Liver (tissue), 9 donors: ENCODE results near the gene PFDN4. TPM values are rescaled to one million over a fixed set of nuclear protein-coding genes. Genes with fewer than 3 reads are reported as not detected.

Experiments used
- DNase-seq: peaks from one replicate; pipeline ENCODE4 v3.0.0-alpha.2; 2017; ENCODE audit warnings: low spot score
- H3K27ac ChIP-seq, 2 donors: one replicate each; pipeline ENCODE4 v1.7.0; 2013; ENCODE audit warnings: inconsistent platforms in 2 of 2, low read length in 2 of 2, control low read depth in 1 of 2, low read depth in 1 of 2, mild to moderate bottlenecking in 1 of 2
- H3K27me3 ChIP-seq, 4 donors: one replicate each; pipeline versions ENCODE4 v1.6.1 to v1.7.0; 2013; ENCODE audit warnings: low read length in 3 of 4, inconsistent platforms in 1 of 4, mild to moderate bottlenecking in 1 of 4, moderate library complexity in 1 of 4; ENCODE audit not compliant: control insufficient read depth in 4 of 4, insufficient read depth in 4 of 4
- H3K36me3 ChIP-seq, 4 donors: one replicate each; pipeline versions ENCODE4 v1.6.1 to v1.7.0; 2013; ENCODE audit warnings: low read length in 3 of 4, mild to moderate bottlenecking in 3 of 4, low read depth in 1 of 4, moderate library complexity in 1 of 4; ENCODE audit not compliant: control insufficient read depth in 4 of 4, insufficient read depth in 3 of 4
- H3K4me1 ChIP-seq, 4 donors: one replicate each; pipeline versions ENCODE4 v1.6.1 to v1.7.0; 2013; ENCODE audit warnings: low read length in 3 of 4, mild to moderate bottlenecking in 3 of 4, moderate library complexity in 1 of 4; ENCODE audit not compliant: control insufficient read depth in 4 of 4, insufficient read depth in 4 of 4
- H3K4me3 ChIP-seq, 3 donors: one replicate each; pipeline versions ENCODE4 v1.6.1 to v1.7.0; 2013; ENCODE audit warnings: low read length in 3 of 3, control low read depth in 1 of 3, low read depth in 1 of 3, mild to moderate bottlenecking in 1 of 3
- H3K9ac ChIP-seq, 2 donors: one replicate each; pipeline ENCODE4 v1.7.0; 2013; ENCODE audit warnings: low read length in 2 of 2, mild to moderate bottlenecking in 2 of 2, moderate library complexity in 2 of 2, control low read depth in 1 of 2, low read depth in 1 of 2
- H3K9me3 ChIP-seq, 4 donors: one replicate each; pipeline versions ENCODE4 v1.6.1 to v1.7.0; 2013; ENCODE audit warnings: low read length in 3 of 4; ENCODE audit not compliant: control insufficient read depth in 4 of 4
- EGR1 ChIP-seq, 2 donors: IDR thresholded peaks; 2 replicates each; pipeline ENCODE4 v1.6.1; 2016 to 2018; ENCODE audit warnings: antibody characterized with exemption in 2 of 2, low read depth in 2 of 2
- FOXA2 ChIP-seq: IDR thresholded peaks from 2 replicates; pipeline ENCODE4 v1.6.1; 2016; ENCODE audit warnings: antibody characterized with exemption
- JUND ChIP-seq, 2 donors: IDR thresholded peaks; 2 replicates each; pipeline ENCODE4 v1.6.1; 2016; ENCODE audit warnings: antibody characterized with exemption in 2 of 2
- RAD21 ChIP-seq, 2 donors: IDR thresholded peaks; 2 replicates each; pipeline ENCODE4 v1.6.1; 2016; ENCODE audit warnings: antibody characterized with exemption in 2 of 2, mild to moderate bottlenecking in 2 of 2
- RXRA ChIP-seq, 2 donors: IDR thresholded peaks; 2 replicates each; pipeline ENCODE4 v1.6.1; 2017 to 2018; ENCODE audit warnings: antibody characterized with exemption in 2 of 2, mild to moderate bottlenecking in 1 of 2
- SP1 ChIP-seq: IDR thresholded peaks from 2 replicates; pipeline ENCODE4 v1.6.1; 2018; ENCODE audit warnings: antibody characterized with exemption, mild to moderate bottlenecking
- YY1 ChIP-seq: IDR thresholded peaks from 2 replicates; pipeline ENCODE4 v1.6.1; 2016; ENCODE audit warnings: antibody characterized with exemption, mild to moderate bottlenecking
- WGBS: extraction: QIAGEN DNeasy Blood & Tissue Kit; methylation state at CpG from one replicate; pipeline ENCODE4 v1.1.7; 2013; 5-methylcytosine and 5-hydroxymethylcytosine counted together
- polyA plus RNA-seq, 2 donors: library from polyadenylated mRNA; stranded (reverse) in 1 of 2; unstranded in 1 of 2; fragments of 200-250 nt in 1 of 2; fragments of >200 nt in 1 of 2; fragmentation: Nextera tagmentation in 1 of 2; extraction: Ambion mirVana in 1 of 2; gene quantifications; one replicate each; pipeline versions ENCODE4 v1.2.1 to v1.2.3, GENCODE V29; 2013 to 2015
- total RNA-seq, 2 donors: library from RNA; depleted of rRNA; stranded (reverse); fragments of >200 nt; gene quantifications; one replicate each; pipeline ENCODE4 v1.2.3, GENCODE V29; 2014
- TF ChIP-seq, protein P1 (sequence below): IDR thresholded peaks from 2 replicates; pipeline ENCODE4 v1.6.1; 2016; ENCODE audit warnings: antibody characterized with exemption, mild to moderate bottlenecking
- TF ChIP-seq, protein P2 (sequence below): IDR thresholded peaks from 2 replicates; pipeline ENCODE4 v1.6.1; 2016; ENCODE audit warnings: antibody characterized with exemption
- TF ChIP-seq, protein P3 (sequence below): IDR thresholded peaks from 2 replicates; pipeline ENCODE4 v1.6.1; 2016; ENCODE audit warnings: antibody characterized with exemption
- TF ChIP-seq, protein P4 (sequence below): IDR thresholded peaks from 2 replicates; pipeline ENCODE4 v1.6.1; 2016; ENCODE audit warnings: antibody characterized with exemption
- donor health status: healthy.
- donor health status: healthy.
- donor health status: healthy.
- donor health status: healthy.
- donor health status: healthy.

PFDN4 gene
- total and polyA plus RNA-seq, 4 donors, result 12.9 to 17.3 (median 13.5) TPM

DNA sequence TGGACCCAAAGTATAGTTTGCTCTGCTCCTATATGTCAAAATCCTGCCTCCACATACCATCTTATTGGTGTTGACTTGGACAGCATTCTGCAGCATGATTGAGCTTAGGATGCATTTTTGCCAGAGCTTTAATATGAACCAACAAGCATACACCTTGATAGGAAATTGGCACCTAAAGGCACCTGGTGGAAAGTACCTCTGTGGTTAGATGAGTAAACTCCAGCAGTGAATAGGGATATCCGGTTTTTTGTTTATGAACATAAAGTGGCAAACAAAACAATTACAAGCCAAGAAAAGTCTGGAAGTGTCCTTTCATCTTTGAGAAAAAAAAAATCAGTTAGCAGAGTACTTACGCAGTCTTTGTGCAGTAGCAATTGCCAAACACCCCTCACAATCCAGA, 27.9 kb upstream of the PFDN4 start:
- Histone ChIP-seq H3K27ac (no peak overlapping the region), H3K27me3 (no peaks in the 10 kb centered on the region), H3K9ac (no peak overlapping the region), H3K36me3 (no peaks in the 10 kb centered on the region), H3K4me1 (no peaks in the 10 kb centered on the region), H3K4me3 (no peak overlapping the region), H3K9me3 (no peaks in the 10 kb centered on the region)
- no peak for TF ChIP-seq SP1
- TF ChIP-seq, protein P1, sequence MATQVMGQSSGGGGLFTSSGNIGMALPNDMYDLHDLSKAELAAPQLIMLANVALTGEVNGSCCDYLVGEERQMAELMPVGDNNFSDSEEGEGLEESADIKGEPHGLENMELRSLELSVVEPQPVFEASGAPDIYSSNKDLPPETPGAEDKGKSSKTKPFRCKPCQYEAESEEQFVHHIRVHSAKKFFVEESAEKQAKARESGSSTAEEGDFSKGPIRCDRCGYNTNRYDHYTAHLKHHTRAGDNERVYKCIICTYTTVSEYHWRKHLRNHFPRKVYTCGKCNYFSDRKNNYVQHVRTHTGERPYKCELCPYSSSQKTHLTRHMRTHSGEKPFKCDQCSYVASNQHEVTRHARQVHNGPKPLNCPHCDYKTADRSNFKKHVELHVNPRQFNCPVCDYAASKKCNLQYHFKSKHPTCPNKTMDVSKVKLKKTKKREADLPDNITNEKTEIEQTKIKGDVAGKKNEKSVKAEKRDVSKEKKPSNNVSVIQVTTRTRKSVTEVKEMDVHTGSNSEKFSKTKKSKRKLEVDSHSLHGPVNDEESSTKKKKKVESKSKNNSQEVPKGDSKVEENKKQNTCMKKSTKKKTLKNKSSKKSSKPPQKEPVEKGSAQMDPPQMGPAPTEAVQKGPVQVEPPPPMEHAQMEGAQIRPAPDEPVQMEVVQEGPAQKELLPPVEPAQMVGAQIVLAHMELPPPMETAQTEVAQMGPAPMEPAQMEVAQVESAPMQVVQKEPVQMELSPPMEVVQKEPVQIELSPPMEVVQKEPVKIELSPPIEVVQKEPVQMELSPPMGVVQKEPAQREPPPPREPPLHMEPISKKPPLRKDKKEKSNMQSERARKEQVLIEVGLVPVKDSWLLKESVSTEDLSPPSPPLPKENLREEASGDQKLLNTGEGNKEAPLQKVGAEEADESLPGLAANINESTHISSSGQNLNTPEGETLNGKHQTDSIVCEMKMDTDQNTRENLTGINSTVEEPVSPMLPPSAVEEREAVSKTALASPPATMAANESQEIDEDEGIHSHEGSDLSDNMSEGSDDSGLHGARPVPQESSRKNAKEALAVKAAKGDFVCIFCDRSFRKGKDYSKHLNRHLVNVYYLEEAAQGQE, result no peak
- TF ChIP-seq JUND (IDR thresholded peaks at IDR 0.05), result no peak
- no peak for TF ChIP-seq FOXA2
- TF ChIP-seq, protein P2, sequence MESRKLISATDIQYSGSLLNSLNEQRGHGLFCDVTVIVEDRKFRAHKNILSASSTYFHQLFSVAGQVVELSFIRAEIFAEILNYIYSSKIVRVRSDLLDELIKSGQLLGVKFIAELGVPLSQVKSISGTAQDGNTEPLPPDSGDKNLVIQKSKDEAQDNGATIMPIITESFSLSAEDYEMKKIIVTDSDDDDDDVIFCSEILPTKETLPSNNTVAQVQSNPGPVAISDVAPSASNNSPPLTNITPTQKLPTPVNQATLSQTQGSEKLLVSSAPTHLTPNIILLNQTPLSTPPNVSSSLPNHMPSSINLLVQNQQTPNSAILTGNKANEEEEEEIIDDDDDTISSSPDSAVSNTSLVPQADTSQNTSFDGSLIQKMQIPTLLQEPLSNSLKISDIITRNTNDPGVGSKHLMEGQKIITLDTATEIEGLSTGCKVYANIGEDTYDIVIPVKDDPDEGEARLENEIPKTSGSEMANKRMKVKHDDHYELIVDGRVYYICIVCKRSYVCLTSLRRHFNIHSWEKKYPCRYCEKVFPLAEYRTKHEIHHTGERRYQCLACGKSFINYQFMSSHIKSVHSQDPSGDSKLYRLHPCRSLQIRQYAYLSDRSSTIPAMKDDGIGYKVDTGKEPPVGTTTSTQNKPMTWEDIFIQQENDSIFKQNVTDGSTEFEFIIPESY, result no peak
- TF ChIP-seq, protein P3, sequence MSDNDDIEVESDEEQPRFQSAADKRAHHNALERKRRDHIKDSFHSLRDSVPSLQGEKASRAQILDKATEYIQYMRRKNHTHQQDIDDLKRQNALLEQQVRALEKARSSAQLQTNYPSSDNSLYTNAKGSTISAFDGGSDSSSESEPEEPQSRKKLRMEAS, result no peak
- TF ChIP-seq YY1, result no peak
- 59% methylated on average over 2 of the region's 2 CpGs for WGBS
- no peak for DNase-seq

DNA sequence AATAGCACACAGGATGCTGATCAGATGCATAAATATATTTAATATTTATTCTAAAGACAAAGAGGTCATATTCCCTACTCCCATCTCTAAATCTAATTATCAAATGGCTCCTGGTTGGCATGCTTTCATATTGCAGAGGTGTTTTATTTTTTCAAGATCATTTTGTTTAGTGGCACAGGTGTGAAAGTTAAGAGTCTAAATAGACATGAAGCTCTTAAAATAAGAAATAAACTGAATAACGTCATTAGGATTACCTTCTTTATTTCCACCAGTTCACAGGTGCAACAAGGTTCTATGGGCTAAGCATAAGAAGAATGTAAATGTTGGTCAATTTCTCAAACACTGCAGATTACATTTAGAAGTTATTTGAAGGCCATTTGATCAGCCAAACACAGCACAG, 27.0 kb upstream of the PFDN4 start:
- Histone ChIP-seq H3K36me3 (no peaks in the 10 kb centered on the region), H3K4me3 (no peak overlapping the region), H3K9me3 (no peaks in the 10 kb centered on the region), H3K4me1 (no peaks in the 10 kb centered on the region), H3K27ac (no peak overlapping the region), H3K27me3 (no peaks in the 10 kb centered on the region), H3K9ac (no peak overlapping the region)
- DNase-seq, result no peak
- WGBS, result 89% methylated on average over 1 of the region's 1 CpG
- TF ChIP-seq EGR1 (IDR thresholded peaks at IDR 0.05; ENCODE audit: low read depth in 2 of 2), result no peak
- TF ChIP-seq RXRA (IDR thresholded peaks at IDR 0.05), result no peak
- TF ChIP-seq SP1, result no peak
- TF ChIP-seq, protein P4, sequence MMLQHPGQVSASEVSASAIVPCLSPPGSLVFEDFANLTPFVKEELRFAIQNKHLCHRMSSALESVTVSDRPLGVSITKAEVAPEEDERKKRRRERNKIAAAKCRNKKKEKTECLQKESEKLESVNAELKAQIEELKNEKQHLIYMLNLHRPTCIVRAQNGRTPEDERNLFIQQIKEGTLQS, result no peak
- TF ChIP-seq, protein P2, result no peak
- TF ChIP-seq RAD21 (IDR thresholded peaks at IDR 0.05), result no peak
